HG03439 (cell line): ENCODE data around the gene TMEM242.

Experiments used
- ATAC-seq: cut with Tn5 transposase; IDR thresholded peaks from one replicate; pipeline ENCODE4 v1.9.1; 2021; ENCODE audit warnings: mild to moderate bottlenecking, moderate library complexity; ENCODE audit not compliant: unreplicated experiment

The TMEM242 gene

DNA sequence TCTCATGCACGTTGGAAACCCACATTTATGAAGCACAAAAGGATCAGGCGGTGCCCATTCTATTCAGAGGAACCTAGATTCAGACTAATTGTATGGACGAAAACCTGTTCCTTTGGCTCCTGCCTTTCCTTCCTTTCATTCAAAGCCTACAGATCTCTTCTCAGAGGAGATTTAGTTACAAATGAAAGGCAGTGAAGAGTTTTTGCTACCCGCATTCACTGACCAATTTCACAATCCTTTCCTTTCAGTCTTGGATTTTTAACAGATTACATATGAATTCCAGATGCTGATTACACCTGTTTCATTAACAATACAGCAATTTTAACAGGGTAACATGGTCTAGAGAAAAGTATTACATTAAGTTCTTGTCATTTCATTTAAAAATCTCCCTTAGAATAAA lies 32.0 kb downstream of the TMEM242 start:
- ATAC-seq = no peak

DNA sequence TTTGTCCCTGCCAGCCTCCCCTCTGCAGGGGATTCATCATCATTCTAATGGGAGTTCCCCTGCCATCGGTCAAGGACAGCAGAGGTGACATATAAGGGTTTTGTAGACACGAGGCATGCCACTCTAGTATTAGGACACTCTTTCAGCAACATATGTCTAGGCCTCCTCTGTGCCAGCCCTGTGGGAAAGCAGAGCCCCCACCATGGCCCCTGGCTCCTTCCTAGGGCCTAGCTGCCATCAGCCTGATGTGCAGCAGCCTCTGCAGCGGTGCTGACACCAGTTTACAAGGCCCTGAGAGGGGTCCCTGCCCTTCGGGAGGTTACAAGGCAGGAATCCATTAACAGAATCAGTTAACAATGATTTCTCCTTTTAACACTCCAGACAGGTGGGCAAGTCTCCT lies 32.5 kb downstream of the TMEM242 start:
- no peak for ATAC-seq

DNA sequence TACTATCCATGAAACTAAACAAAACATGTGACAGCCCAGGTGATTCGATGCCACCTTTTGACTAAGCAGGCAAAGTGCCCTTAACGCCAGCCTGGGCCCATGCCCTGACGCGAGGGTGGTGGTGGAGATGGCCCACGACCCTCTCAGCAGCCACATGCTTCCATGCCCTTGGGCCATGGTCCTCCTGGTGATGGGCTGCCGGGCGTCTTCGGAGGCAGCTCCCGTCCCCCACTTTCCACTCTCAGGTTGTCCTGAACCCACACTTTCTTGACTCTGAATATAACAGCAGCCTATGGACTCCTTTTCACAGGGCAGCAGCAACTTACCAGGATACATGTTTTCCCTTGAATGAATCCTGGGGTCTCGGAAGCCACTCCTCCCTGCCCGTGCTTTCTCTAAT lies 33.6 kb downstream of the TMEM242 start:
- no peak for ATAC-seq

DNA sequence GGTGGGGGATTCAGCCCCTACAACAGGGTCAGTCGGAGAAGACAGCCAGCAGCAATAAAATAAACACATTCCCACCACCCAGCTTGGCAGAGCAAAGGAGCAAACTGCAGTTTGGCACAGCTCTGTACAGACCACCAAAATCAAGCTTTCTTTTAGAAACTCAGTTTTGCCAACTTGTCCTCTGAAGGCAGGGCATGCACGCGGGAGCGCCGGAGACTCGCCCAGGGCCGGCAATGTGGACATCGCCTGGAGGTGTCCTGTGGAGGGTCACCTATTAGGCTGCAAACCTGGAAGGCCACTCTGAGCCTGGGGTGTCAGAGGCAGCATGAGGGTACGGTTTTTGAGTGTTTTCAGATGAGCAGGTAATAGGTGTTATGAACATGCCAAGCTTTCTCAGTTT lies 34.7 kb downstream of the TMEM242 start:
- no peak for ATAC-seq

DNA sequence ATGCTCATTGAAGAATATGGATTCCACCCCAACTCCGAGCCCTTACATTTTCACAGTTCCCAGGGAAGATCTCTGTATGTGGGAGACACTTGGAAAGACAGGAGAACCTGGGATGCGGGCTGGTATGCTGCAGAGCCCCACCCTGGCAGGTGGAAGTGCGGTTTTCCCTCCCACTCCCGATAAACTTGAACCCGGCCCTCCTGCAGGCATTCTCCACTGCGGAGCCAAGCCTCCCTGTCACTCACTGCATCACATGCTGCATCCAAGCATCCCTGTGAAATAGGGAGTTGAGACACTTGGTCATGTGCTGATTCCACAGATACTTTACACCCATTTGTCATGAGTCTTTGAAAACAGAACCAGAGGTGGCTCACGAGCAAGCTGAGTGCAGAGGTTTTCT lies 35.4 kb downstream of the TMEM242 start:
- no peak for ATAC-seq

DNA sequence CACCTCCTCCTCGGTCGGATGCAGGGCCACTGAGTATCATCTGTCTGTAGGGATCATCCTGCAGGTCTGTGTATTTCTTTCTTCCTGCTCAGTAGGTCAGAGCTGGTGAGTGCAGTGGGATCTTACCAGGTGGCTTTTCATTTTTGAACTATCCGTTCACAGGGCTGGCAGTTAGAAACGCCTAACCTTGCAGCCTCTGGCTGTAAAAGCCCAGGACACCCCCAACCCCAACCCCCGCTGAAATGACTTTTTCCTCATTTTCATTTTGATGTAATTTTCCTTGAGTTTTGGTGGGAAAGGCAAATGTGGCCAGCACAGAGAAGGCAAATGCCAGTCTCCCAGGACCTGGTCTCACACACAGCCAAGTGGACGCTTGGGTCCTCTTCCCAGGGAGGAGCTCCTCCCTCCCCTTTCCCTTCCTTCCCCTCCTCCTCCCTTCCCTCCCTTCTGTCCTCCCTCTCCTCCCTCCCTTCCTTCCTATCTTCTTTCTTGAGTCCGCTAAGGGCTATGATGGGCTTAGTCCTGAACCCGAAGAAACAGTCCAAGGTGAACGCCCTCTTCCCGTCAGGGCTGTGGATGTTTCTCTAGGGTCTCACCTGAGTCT lies 36.0 kb downstream of the TMEM242 start:
- no peak for ATAC-seq

DNA sequence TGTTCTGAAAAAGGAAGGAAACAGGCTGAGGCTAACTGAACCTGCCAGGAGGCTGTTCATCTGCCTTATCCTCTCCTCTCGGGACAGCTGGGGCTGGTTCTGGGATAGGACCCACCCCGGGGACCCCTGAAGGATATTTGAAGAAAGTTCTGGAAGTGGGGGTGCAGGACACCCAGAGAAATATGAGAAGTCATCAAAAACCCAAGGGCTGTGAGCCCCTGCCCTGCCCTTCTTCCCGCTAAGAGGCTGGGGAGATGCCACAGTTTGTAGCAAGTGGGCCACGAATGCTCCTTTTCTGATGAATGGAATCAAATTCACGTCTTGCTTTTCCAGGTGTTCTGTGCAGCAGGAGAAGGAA lies 37.9 kb downstream of the TMEM242 start:
- no peak for ATAC-seq

DNA sequence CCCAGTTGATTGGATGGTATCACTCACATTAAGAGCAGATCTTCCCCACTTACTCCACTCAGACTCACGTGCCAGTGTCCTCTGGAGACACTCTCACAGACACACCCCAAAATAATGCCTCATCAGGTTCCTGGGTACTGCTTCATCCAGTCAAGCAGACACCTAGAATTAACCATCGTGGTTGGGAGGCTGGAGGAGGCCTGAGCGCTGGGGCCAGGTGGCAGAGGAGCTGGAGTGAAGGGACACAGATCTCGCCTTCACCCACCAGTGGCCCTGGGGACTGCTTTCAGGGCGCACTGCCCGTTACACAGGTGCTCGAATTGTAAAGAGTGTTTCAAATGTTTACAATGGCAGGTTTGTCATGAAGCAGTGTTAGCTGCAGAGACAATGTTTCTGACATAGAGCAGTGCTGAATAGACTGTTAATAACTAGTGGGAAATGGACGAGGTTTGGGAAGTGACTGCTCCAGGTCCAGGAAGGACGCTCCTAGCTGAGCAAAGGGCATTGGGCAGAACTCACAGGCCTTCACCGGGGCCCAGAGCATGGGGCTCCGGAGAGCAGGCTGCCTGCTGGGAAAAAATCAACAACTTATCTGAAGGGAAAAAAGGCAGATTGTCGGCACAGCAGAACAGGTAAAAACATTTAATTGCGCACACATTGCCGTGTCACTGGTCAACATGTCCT lies 38.4 kb downstream of the TMEM242 start:
- ATAC-seq = no peak

DNA sequence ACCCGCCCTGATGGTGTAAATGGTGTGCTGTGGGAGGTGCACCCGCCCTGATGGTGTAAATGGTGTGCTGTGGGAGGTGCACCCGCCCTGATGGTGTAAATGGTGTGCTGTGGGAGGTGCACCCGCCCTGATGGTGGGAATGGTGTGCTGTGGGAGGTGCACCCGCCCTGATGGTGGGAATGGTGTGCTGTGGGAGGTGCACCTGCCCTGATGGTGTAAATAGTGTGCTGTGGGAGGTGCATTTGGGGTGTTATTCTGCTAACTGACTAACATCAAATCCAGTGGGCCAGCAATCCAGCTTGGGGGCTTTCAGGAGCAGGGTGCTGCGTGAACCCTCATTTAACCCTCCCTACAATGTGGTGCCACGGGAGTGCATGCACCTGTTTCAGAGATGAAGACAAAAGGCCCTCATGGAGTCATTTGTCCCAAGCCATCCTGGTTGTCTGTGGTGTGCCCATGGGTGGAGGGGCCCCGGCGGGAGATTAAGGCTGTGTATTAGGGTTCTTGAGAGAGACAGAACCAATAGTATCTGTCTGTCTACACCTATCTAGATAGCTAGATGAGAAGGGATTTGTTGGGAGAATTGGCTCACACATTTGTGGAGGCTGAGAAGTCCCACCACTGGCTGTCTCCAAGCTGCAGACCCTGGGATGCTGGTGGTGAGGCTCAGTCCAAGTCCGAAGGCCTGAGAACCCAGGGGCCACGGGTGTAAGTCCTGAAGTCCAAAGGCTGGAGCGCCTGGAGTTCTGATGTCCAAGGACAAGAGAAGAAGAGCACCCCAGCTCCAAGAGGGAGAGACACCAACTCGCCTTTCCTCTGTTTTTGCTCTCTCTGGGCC lies 39.2 kb downstream of the TMEM242 start:
- ATAC-seq = no peak

DNA sequence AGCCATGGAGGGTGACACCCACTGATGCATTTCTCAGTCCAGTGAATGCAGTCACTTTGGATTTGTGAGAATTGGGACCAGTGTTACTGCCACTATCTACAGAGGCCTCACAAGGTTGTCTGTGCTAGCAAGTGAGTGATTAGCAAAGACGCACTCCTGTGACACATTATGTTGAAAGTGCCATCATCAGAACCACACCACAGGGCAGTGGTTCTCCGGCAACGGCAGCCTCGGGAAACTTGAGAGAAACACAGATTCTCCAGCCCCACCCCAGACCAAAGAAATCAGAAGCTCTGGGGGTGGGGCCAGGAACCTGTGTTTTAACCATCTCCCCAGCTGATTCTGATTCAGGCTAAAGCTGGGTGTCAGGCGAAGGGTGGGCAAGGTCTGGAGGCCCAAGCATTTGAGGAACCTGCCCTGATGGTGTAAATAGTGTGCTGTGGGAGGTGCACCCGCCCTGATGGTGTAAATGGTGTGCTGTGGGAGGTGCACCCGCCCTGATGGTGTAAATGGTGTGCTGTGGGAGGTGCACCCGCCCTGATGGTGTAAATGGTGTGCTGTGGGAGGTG lies 39.9 kb downstream of the TMEM242 start:
- ATAC-seq = no peak

DNA sequence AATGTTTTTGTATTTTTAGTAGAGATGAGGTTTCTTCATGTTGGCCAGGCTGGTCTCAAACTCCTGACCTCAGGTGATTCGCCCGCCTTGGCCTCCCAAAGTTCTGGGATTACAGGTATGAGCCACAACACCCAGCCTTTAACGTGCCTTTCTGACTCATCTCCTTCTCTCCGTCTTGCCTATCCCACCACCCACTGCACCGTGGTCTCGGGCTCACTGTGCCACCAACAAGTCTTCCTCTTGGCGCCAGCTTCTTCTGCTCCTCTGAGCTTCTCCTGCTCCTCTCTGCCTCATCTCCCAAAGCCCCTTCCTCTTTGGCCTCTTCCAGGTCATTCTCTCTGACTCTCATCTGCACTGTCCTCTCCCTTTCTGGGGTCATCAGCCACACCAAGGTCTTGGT lies 41.0 kb downstream of the TMEM242 start:
- no peak for ATAC-seq

DNA sequence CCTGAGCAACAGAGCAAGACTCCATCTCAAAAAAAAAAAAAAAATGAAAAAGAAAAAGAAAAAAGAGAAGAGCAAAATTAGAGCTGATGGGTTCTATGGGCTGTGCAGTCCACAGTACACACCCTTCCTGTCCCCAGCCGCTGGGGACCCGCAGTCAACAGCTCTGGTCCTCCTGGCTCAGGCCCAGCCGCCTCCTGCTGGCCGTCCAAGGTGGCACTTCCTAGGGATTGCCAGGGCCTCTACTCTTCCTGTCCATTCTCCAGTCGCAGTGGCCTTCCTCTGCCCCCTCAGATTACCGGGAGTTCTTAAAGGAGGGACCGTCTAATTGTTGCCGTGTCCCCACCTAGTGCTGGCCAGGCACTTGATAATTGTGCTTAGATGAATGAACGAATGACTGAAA lies 41.7 kb downstream of the TMEM242 start:
- ATAC-seq = no peak

DNA sequence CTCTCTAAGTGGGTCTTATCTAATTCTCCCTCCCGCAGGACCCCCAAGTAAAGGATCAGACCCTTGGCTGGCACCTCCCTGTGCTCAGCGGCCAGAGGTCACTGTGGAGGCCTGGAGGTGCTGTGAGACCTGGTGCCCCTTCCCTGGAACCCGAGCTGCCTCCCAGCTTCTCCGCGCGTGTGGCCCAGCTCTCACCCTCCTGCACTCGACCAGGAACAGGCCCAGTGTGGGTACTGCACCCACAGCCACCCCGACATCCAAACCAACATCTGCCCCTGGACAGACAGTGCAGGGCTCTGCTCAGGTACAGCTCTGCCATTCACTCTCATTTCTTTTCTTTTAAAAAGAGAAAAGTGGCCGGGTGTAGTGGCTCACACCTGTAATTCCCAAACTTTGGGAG lies 42.4 kb downstream of the TMEM242 start:
- ATAC-seq = no peak

DNA sequence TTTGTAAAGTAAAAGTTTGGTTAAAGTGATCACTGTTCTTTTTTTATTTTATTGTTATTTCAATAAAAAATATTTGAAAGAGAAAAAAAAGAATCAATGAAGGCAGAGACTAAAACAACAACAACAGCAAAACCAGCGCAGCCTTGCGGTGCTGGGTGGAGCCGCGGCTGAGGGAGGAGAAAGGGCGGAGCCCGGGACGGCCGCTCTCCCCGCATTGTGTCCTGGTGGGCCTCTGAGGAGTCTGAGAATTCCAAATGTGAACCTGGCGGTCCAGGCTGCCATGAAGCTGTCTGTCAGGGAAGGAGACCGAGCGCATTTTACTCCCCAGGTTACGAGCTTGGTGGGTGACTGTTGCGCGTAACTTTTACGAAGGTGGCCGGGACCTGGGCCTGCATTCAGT lies 43.2 kb downstream of the TMEM242 start:
- ATAC-seq = no peak

DNA sequence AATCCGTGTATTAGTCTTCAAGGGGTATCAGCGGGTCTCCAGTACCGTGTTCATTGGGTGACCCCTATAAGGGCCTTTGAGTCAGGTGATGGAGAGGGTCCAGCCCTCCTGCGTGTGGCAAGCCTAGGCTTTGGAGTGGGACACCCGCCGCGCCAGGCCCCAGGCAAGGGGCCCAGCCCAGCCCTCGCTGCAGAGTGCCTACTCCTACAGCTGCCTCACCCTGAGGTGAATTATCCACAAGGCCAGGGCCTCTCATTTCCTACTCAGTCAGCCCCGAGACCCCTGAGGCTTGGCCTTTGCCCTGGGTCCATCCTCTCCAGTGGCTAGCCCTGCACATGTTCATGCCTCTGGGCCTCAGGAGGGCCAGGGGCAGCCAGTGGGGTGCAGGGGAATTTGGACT lies 45.1 kb downstream of the TMEM242 start:
- no peak for ATAC-seq

DNA sequence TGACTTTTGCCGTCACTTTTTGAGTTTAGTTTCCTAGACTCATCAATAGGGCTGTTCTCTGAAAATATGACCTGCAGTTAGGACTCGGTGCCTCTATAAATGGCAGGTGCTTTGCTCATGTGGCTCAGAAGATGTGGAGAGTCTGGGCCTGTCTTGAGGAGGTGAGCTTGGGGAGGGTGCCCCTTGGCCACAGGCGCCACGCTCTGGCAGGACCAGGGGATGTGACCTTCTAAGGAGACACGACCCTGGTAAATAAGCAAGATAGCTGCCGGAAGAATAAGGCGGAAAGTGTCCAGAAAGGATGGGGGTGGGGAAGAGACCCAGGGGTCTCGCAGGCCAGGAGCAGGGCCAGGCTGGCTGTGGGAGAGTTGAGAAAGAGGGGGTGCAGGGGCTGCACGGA lies 46.6 kb downstream of the TMEM242 start:
- no peak for ATAC-seq

DNA sequence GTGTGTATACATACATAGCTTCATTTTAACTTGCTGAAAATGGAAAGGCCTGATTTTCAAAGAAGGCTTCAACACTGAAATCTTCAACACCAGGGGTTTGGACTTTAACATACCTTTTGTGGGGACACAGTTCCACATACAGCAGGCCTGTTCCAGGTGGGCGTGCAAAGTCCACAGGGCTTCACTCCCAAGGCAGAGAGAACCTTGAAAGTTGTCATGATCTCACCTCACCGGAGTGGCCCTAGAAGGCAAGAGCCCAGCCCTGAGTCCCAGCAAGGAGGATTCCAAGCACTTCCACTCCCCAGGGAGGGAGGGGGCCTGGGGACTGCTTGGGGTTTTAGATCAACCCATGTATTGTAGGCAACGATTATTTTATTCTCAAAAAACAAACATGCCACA lies 47.2 kb downstream of the TMEM242 start:
- no peak for ATAC-seq

DNA sequence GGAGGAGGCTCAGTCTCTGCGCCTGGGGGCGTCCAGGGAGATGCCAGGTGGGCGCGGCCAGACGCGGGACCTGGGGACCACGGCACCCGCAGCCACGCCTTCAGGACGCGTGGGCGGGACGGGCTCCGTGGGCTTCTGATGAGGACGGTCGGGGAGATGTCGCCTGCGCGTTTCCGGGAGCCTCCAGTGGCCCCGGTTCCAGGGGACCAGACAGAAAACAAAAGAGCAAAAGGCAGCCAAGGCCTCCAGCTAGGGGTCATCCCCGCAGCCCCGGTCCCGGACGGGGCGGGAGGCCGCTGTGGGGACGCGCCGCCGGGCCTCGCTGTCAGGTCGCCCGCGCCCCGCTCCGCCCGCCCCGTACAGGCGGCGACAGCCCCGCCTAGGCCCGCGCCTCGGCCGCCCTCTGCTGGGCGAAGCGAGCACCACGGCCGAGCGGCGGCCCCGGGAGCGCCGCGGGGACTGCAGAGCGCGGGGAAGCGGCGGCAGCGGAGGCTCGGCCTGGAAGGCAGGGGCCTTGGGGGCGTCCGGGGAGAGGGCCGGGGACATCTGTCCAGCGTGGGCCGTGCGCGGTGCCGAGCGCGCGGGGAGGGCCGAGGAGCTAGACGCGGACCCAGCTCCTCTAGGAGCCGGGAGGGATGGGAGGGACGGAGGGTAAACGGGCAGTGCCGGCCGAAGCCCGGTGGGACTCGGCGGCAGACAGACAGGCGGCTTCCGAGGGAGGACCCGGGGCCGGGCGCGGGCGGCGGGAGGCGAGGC lies 48.7 kb downstream of the TMEM242 start:
- ATAC-seq = peak; percentile 91

DNA sequence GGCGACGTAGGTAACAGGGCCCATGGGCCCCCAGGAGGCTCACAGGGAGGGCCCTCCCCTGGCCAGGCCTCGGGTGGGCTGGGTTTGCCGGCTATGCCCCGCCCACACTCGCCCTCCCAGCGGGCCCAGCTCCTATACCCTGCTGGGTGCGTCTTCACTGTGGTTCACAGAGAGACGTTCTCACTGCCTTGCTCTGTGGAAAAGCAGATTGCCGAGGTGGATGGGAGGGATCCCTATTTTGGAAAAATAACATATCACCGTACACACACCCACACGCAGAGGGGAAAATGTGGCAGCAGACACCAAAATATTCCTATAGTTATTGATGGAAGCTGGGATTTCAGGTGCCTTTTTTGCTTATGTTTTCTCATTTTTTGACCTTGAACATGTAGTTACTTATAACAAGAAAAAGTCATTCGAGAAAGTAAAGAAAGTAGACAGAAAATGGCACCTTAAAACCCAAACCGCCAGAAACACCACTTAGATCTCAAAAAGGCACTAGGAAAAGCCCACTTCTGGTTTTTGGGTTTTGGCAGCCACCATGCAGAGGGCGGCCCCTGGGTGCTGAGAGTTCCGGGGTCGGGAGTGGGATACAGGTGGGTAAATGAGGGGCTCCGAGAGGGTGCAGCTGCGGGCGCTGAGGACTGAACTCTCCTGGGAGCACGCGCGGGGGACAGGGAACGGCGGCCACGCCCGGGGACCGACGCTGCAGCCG lies 49.4 kb downstream of the TMEM242 start:
- ATAC-seq = peak; percentile 37
